ENCODE results near the gene KCNG3. TPM values are rescaled to one million over a fixed set of nuclear protein-coding genes. Genes with fewer than 3 reads are reported as not detected.

Gene KCNG3
- total RNA-seq, 1 donor from 2014 or later = 0.79 TPM

DNA sequence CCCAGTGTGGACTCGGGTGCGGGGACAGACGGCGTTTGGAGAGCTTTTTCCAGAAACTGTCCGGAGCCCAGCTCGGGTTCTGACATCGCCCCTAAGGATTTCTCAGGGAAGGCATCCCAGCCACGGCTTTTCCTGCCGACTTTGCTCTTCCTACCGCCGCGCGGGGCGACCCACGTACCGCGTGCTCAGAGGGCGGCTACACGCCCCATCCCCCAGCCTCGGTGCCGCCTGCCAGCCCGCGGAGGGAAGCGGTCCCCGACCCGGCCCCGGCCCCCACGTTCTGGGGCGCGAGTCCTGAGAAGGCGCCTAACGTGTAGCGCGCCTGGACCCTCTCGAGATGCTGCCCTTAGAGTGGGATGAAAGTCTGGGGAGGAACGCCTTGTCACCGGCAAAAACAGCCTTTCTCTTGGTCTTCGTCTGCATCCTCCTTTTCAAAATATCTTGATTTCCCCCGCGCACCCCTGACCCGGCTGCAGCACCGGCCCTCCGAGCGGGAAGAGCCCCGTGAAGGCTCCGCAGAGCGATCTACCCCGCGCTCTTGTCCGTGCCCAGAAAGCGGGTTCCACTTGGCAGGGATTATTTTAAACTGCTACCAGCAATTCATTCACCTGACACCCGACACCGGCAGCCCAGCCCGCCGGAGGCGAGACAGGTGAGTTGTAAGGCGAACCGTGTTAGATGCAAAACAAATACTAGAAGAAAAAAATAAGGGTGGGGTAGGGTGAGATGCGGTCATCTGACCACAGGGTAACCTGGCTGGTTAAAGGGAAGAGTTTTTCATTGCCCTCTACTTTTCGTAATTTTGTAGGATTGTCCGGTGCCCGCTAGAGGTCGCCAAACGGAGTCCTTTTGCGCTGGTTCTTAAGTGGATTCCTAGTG is 812 bp upstream of the KCNG3 start:
- H3K27me3 ChIP-seq (ENCODE audit: control insufficient read depth, insufficient read depth, low read length) = peaks cover 19% of the 10 kb centered on the region
- TF ChIP-seq, protein P1, sequence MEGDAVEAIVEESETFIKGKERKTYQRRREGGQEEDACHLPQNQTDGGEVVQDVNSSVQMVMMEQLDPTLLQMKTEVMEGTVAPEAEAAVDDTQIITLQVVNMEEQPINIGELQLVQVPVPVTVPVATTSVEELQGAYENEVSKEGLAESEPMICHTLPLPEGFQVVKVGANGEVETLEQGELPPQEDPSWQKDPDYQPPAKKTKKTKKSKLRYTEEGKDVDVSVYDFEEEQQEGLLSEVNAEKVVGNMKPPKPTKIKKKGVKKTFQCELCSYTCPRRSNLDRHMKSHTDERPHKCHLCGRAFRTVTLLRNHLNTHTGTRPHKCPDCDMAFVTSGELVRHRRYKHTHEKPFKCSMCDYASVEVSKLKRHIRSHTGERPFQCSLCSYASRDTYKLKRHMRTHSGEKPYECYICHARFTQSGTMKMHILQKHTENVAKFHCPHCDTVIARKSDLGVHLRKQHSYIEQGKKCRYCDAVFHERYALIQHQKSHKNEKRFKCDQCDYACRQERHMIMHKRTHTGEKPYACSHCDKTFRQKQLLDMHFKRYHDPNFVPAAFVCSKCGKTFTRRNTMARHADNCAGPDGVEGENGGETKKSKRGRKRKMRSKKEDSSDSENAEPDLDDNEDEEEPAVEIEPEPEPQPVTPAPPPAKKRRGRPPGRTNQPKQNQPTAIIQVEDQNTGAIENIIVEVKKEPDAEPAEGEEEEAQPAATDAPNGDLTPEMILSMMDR (IDR thresholded peaks at IDR 0.05; ENCODE audit: insufficient read depth, low read length, poor library complexity, severe bottlenecking) = peak; percentile 90
- peak overlapping the region; percentile 43 for H3K4me3 ChIP-seq (ENCODE audit: low read depth, low read length)
- DNase-seq (ENCODE audit: low read depth) = peak; percentile 51
- no peaks in the 10 kb centered on the region for H3K36me3 ChIP-seq (ENCODE audit: control insufficient read depth, insufficient read depth, low read length)

DNA sequence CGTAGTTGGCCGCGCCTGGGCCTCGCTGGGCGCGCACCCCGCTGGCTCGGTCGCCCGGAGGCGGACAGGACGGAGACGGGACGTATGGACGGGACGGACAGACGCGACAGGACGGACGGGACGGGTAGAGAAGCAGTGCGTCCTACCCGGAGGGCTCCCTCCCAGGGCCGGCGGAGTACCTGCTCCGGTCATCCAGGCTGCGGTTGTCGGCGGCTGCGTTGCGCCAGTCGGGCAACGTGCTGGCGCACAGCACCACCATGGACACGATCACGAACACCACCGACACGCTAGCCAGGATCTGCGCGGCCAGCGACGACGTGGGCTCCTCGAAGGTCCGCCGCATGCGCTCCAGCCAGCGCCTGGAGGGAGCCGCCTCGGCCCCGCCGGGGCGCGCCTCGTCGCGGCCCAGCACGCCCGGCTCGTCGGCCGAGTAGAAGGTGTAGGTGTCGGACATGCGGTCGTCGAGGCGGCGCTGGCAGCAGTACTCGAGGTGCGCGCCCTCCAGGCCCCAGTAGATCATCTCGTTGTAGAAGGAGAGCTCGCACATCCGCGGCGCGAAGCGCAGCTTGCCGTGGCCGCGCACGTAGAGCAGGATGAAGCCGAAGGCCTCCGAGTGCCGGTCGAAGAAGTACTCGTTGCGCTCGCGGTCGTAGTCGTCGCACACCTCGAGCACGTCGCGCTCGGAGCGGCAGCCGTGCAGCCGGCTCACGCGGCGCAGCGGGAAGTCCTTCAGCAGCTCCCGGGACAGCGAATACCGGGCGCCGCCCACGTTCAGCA is 903 bp downstream of the KCNG3 start:
- Histone ChIP-seq H3K27me3 (ENCODE audit: control insufficient read depth, insufficient read depth, low read length) (peaks cover 19% of the 10 kb centered on the region), H3K36me3 (ENCODE audit: control insufficient read depth, insufficient read depth, low read length) (no peaks in the 10 kb centered on the region), H3K4me3 (ENCODE audit: low read depth, low read length) (peak overlapping the region; percentile 10)
- TF ChIP-seq, protein P1 (IDR thresholded peaks at IDR 0.05; ENCODE audit: insufficient read depth, low read length, poor library complexity, severe bottlenecking) = no peak
- no peak for DNase-seq (ENCODE audit: low read depth)

DNA sequence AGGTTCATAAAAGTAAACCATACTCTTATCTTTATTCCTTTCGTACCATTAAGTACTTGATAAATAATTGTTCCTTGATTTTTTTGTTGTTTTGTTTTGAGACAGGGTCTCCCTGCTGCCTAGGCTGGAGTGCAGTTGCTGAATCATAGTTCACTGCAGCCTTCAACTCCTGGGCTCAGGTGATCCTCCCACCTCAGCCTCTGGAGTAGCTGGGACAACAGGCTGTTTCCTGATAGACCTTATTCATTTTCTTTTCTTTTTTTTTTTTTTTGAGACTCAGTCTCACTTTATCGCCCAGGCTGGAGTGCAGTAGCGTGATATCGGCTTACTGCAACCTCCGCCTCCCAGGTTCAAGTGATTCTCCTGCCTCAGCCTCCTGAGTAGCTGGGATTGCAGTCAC is 5.5 kb downstream of the KCNG3 start:
- TF ChIP-seq, protein P1 (IDR thresholded peaks at IDR 0.05; ENCODE audit: insufficient read depth, low read length, poor library complexity, severe bottlenecking) = no peak
- DNase-seq (ENCODE audit: low read depth) = no peak
- H3K27me3 ChIP-seq (ENCODE audit: control insufficient read depth, insufficient read depth, low read length) = peaks cover 11% of the 10 kb centered on the region
- no peaks in the 10 kb centered on the region for H3K36me3 ChIP-seq (ENCODE audit: control insufficient read depth, insufficient read depth, low read length)
- no peak overlapping the region for H3K4me3 ChIP-seq (ENCODE audit: low read depth, low read length)

DNA sequence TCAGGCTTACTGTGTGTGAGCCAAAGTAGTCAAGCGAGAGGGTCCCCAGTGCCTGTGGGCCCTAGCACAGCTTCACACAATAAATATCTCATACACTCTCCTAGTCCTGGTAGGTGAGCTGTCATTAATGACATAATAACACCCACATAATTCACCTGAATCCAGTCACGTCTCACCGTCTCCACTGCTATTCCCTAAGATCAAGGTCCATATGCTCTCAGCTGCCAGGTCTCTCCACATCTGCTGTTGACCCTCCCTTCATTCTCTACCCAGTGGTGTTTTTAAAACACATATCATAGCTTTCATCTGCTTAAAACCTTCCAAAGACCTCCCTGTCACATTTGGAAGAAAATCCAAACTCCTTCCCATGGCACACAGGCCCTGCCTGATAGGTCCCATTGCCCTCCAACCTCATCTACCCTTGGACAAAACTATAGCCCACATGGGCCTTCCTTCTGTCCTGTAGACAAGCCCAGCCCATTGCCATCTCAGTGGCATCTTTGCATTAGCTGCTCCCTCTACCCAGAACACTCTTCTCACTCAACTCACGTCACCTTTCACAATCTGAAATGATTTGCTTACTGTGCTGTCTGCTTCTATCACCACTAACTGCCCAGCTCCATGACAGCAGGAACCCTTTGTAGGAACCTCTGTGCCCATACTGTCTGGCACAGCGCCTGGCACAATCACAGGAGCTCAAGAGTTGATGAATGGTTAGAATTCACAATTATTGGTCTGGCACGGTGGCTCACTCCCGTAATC is 7.5 kb downstream of the KCNG3 start:
- TF ChIP-seq, protein P1 (IDR thresholded peaks at IDR 0.05; ENCODE audit: insufficient read depth, low read length, poor library complexity, severe bottlenecking) = no peak
- DNase-seq (ENCODE audit: low read depth) = no peak
- no peaks in the 10 kb centered on the region for H3K27me3 ChIP-seq (ENCODE audit: control insufficient read depth, insufficient read depth, low read length)
- H3K4me3 ChIP-seq (ENCODE audit: low read depth, low read length) = no peak overlapping the region
- no peaks in the 10 kb centered on the region for H3K36me3 ChIP-seq (ENCODE audit: control insufficient read depth, insufficient read depth, low read length)

DNA sequence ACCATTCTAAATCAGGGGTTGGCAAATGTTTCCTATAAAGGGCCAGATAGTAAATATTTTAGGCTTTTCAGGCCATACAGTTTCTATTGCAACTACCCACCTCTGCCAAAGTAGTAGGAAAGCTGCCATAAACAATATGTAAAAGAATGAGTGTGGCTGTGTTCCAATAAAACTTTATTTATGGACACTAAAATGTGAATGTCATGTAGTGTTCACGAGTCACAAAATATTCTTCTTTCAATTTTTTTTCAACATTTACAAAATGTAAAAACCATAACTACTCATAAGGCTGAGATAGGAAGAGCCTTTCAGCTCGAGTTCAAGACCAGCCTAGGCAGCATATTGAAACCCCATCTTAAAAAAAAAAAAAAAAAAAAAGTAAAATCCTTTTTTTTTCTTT is 13.4 kb downstream of the KCNG3 start:
- no peak for DNase-seq (ENCODE audit: low read depth)
- no peak overlapping the region for H3K4me3 ChIP-seq (ENCODE audit: low read depth, low read length)
- no peaks in the 10 kb centered on the region for H3K36me3 ChIP-seq (ENCODE audit: control insufficient read depth, insufficient read depth, low read length)
- H3K27me3 ChIP-seq (ENCODE audit: control insufficient read depth, insufficient read depth, low read length) = no peaks in the 10 kb centered on the region
- TF ChIP-seq, protein P1 (IDR thresholded peaks at IDR 0.05; ENCODE audit: insufficient read depth, low read length, poor library complexity, severe bottlenecking) = no peak

Measured in kidney epithelial cell (primary cell).